Neural progenitor cell (in vitro differentiated cells): Measurements from ENCODE around the gene B3GNT2. TPM values are rescaled to one million over a fixed set of nuclear protein-coding genes. Genes with fewer than 3 reads are reported as not detected.
A peak's percentile ranks its signal among the peaks of the same experiment; 100 is the strongest.

ENCODE experiments used
- DNase-seq: peaks from one replicate; pipeline ENCODE4 v3.0.0-alpha.2; 2016; ENCODE audit warnings: low spot score
- H2AFZ ChIP-seq: fragments of 200-600 bp; sonication (generic); replicated peaks from 2 replicates; pipeline ENCODE4 v1.6.1; 2016; ENCODE audit warnings: antibody characterized with exemption
- H3F3A ChIP-seq: fragments of 200-600 bp; sonication (generic); 2 replicates; pipeline ENCODE4 v1.6.1; 2016; ENCODE audit warnings: antibody characterized with exemption, low read depth
- H3K27ac ChIP-seq: fragments of 200-600 bp; sonication (generic); 2 replicates; pipeline ENCODE4 v1.5.1; 2016; ENCODE audit warnings: mild to moderate bottlenecking
- H3K27me3 ChIP-seq: fragments of 200-600 bp; sonication (generic); 2 replicates; pipeline ENCODE4 v1.6.1; 2016; ENCODE audit warnings: mild to moderate bottlenecking, moderate library complexity
- H3K36me3 ChIP-seq: fragments of 200-600 bp; sonication (generic); 2 replicates; pipeline ENCODE4 v1.5.1; 2016
- H3K4me1 ChIP-seq: fragments of 200-600 bp; sonication (generic); 2 replicates; pipeline ENCODE4 v1.6.1; 2016; ENCODE audit warnings: mixed run types
- H3K4me2 ChIP-seq: fragments of 200-600 bp; sonication (generic); 2 replicates; pipeline ENCODE4 v1.6.1; 2016
- H3K4me3 ChIP-seq: fragments of 200-600 bp; sonication (generic); 2 replicates; pipeline ENCODE4 v1.5.1; 2016
- H3K79me2 ChIP-seq: fragments of 200-600 bp; sonication (generic); 2 replicates; pipeline ENCODE4 v1.6.1; 2016; ENCODE audit warnings: low read depth
- H3K9ac ChIP-seq: fragments of 200-600 bp; sonication (generic); 2 replicates; pipeline ENCODE4 v1.6.1; 2016
- H3K9me3 ChIP-seq: fragments of 200-600 bp; sonication (generic); 2 replicates; pipeline ENCODE4 v1.5.1; 2016; ENCODE audit warnings: low read depth
- H4K20me1 ChIP-seq: fragments of 200-600 bp; sonication (generic); 2 replicates; pipeline ENCODE4 v1.6.1; 2016; ENCODE audit warnings: low read depth
- H3K27ac Mint-ChIP-seq: 3 replicates; pipeline ENCODE4 v1.8.0; 2021; ENCODE audit warnings: mixed read lengths
- H3K27me3 Mint-ChIP-seq: 2 replicates; pipeline ENCODE4 v1.8.0; 2022; ENCODE audit warnings: low read depth, mild to moderate bottlenecking, inconsistent platforms, moderate library complexity, mixed read lengths; ENCODE audit not compliant: insufficient read depth
- H3K36me3 Mint-ChIP-seq: 3 replicates; pipeline ENCODE4 v1.8.0; 2021; ENCODE audit warnings: mixed read lengths
- H3K4me1 Mint-ChIP-seq: 3 replicates; pipeline ENCODE4 v1.8.0; 2021; ENCODE audit warnings: mixed read lengths
- H3K4me3 Mint-ChIP-seq: 3 replicates; pipeline ENCODE4 v1.8.0; 2021; ENCODE audit warnings: mild to moderate bottlenecking, moderate library complexity, mixed read lengths
- H3K9me3 Mint-ChIP-seq: 3 replicates; pipeline ENCODE4 v1.8.0; 2020; ENCODE audit warnings: mixed read lengths
- CTCF ChIP-seq: fragments of 200-600 bp; sonication (generic); IDR thresholded peaks from 2 replicates; pipeline ENCODE4 v1.5.1; 2017; ENCODE audit warnings: antibody characterized with exemption, mild to moderate bottlenecking
- EZH2 ChIP-seq: fragments of 200-600 bp; sonication (generic); IDR thresholded peaks from 2 replicates; pipeline ENCODE4 v1.6.1; 2017; ENCODE audit warnings: antibody characterized with exemption, mild to moderate bottlenecking, moderate library complexity
- EZH2phosphoT487 ChIP-seq: fragments of 200-600 bp; sonication (generic); IDR thresholded peaks from 2 replicates; pipeline ENCODE4 v1.6.1; 2017; ENCODE audit warnings: antibody characterized with exemption
- total RNA-seq: library from RNA; depleted of rRNA; stranded (reverse); fragments of >200 nt; gene quantifications from 2 replicates; pipeline ENCODE4 v1.2.3, GENCODE V29; 2015; ENCODE audit warnings: low replicate concordance

Gene B3GNT2
- total RNA-seq, 1 donor from 2014 or later = 73.2 TPM

- H2AFZ ChIP-seq = no peak overlapping the region
- H3F3A ChIP-seq = no peaks in the 10 kb centered on the region
- no peaks in the 10 kb centered on the region for H3K9me3 ChIP-seq
- peaks cover 4% of the 10 kb centered on the region for H3K27me3 Mint-ChIP-seq
- H4K20me1 ChIP-seq = no peaks in the 10 kb centered on the region
- no peak overlapping the region for H3K27ac Mint-ChIP-seq
- H3K4me3 ChIP-seq = no peak overlapping the region
- no peaks in the 10 kb centered on the region for H3K36me3 ChIP-seq
- H3K9ac ChIP-seq = no peak overlapping the region
- H3K27me3 ChIP-seq = no peaks in the 10 kb centered on the region
- H3K9me3 Mint-ChIP-seq = no peaks in the 10 kb centered on the region
- H3K36me3 Mint-ChIP-seq = no peaks in the 10 kb centered on the region
- H3K4me1 ChIP-seq = peaks cover 15% of the 10 kb centered on the region
- H3K4me2 ChIP-seq = no peak overlapping the region
- TF ChIP-seq EZH2phosphoT487 (no peak), CTCF (no peak), EZH2 (no peak)
- no peak for DNase-seq
- no peak overlapping the region for H3K4me3 Mint-ChIP-seq
- H3K4me1 Mint-ChIP-seq = peaks cover 16% of the 10 kb centered on the region
- no peak overlapping the region for H3K27ac ChIP-seq
- H3K79me2 ChIP-seq = no peaks in the 10 kb centered on the region
Observed at GRCh38 chr2:62177392-62178049, 18.4 kb upstream of the B3GNT2 start.

- no peaks in the 10 kb centered on the region for H3K27me3 ChIP-seq
- TF ChIP-seq EZH2phosphoT487 (no peak), CTCF (no peak), EZH2 (no peak)
- H3K9me3 ChIP-seq = no peaks in the 10 kb centered on the region
- H3K4me3 Mint-ChIP-seq = no peak overlapping the region
- peaks cover 15% of the 10 kb centered on the region for H3K4me1 ChIP-seq
- H3K9ac ChIP-seq = no peak overlapping the region
- H3K36me3 Mint-ChIP-seq = no peaks in the 10 kb centered on the region
- H3K4me1 Mint-ChIP-seq = peaks cover 16% of the 10 kb centered on the region
- no peak overlapping the region for H3K27ac ChIP-seq
- DNase-seq = no peak
- no peaks in the 10 kb centered on the region for H3F3A ChIP-seq
- no peak overlapping the region for H3K27ac Mint-ChIP-seq
- H4K20me1 ChIP-seq = no peaks in the 10 kb centered on the region
- H3K79me2 ChIP-seq = no peaks in the 10 kb centered on the region
- no peak overlapping the region for H3K4me3 ChIP-seq
- no peak overlapping the region for H2AFZ ChIP-seq
- H3K9me3 Mint-ChIP-seq = no peaks in the 10 kb centered on the region
- no peak overlapping the region for H3K4me2 ChIP-seq
- no peaks in the 10 kb centered on the region for H3K36me3 ChIP-seq
- H3K27me3 Mint-ChIP-seq = peaks cover 4% of the 10 kb centered on the region
Observed at GRCh38 chr2:62178741-62179271, 17.1 kb upstream of the B3GNT2 start.

- H3K27me3 ChIP-seq = no peaks in the 10 kb centered on the region
- Mint-ChIP-seq H3K27me3 (peaks cover 2% of the 10 kb centered on the region), H3K27ac (no peak overlapping the region), H3K4me1 (peaks cover 11% of the 10 kb centered on the region), H3K4me3 (no peak overlapping the region), H3K9me3 (peaks cover 1% of the 10 kb centered on the region), H3K36me3 (no peaks in the 10 kb centered on the region)
- H3K4me2 ChIP-seq = no peak overlapping the region
- H4K20me1 ChIP-seq = no peaks in the 10 kb centered on the region
- H3K9me3 ChIP-seq = no peaks in the 10 kb centered on the region
- no peak overlapping the region for H3K9ac ChIP-seq
- peak; percentile 24 for DNase-seq
- peaks cover 15% of the 10 kb centered on the region for H3K4me1 ChIP-seq
- H3F3A ChIP-seq = no peaks in the 10 kb centered on the region
- H3K27ac ChIP-seq = no peak overlapping the region
- no peak overlapping the region for H2AFZ ChIP-seq
- no peaks in the 10 kb centered on the region for H3K79me2 ChIP-seq
- no peak for TF ChIP-seq EZH2
- TF ChIP-seq EZH2phosphoT487 = no peak
- TF ChIP-seq CTCF = no peak
- H3K4me3 ChIP-seq = no peak overlapping the region
- no peaks in the 10 kb centered on the region for H3K36me3 ChIP-seq
Observed at GRCh38 chr2:62180975-62181374, 14.9 kb upstream of the B3GNT2 start.
